Ramos (cell line): ENCODE data around the gene ABI3BP.
"Not testable (repeated sequence)": the region's sequence is repeated elsewhere in the genome, so short reads cannot be mapped to it uniquely, and the experiment has no call there.

ENCODE experiments used
- in situ Hi-C: fragments of 300-500 bp; cut with MboI; formaldehyde crosslinking; loops from one replicate; pipeline ENCODE4 v1.14.3; 2022; ENCODE audit warnings: low sequenced_read_pairs; ENCODE audit not compliant: unreplicated experiment

The ABI3BP gene

DNA sequence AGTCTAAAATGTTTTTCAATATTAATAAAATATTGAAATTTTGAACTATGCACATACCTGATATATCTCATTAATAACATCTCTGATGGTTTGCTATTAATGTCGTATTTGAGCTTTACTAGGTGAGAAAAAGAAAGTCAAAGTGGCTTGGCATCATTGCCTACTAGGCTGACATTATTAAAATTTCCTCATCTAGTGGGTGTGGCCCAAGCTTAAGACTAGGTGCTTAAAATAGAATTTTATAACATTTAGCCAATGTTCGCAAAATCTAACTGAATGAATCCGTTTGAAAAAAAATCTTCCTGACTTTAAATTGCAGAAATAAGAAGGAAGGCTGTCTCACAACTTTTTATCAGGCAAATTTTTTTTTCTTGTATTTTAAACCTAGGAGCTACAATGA is 46.1 kb downstream of the ABI3BP start:
- in situ Hi-C loops, result no loop called here

DNA sequence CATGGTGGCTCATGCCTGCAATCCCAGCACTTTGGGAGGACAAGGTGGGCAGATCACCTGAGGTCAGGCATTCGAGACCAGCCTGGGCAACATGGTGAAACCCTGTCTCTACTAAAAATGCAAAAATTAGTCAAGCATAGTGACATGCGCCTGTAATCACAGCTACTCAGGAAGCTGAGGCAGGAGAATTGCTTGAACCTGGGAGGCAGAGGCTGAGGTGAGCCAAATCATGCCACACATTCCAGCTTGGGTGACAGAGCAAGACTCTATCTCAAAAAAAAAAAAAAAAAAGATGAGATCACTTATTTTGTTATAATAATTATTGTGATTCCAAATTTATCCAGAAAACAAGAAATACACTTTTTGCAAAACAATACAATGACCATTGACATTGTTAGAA is 47.1 kb downstream of the ABI3BP start:
- in situ Hi-C loops, result not testable (repeated sequence)

DNA sequence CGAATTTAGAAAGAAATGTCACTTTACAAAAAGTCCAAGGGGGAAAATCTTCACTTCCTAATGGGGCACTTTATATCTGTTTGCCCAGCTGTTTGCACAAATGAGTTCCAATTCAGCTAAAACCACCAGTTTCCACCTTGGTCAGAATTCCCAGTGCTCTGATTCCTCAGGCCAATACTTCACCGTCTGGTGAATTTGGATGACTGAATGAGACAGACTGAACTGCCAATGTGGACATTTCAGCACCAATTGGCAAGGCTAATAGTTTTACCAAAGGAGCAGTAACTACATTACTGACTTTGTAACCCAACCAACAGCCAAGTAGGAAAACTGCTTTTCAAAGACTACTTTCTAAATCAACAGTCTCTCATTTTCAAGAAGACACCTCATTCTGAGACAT is 51.8 kb downstream of the ABI3BP start:
- in situ Hi-C loops, result no loop called here

DNA sequence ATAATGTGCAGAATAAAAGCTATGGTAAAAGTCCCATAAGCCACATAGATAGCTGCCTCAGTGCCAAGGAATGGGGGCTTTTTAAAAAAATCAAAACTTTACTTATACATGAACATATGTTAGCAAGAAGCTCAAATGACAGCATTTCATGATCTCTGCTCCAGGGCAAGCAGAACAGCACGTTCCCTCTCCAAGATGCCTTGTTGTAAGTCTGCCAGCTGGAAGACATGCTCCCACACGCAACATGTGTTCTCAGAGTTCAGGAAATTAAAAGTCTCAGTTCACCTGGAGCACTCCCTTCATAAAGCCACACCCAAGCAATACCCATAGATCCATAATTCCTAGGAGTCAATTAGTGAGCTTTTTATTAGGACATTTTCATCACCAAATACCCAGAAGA is 52.2 kb downstream of the ABI3BP start:
- in situ Hi-C loops, result no loop called here

DNA sequence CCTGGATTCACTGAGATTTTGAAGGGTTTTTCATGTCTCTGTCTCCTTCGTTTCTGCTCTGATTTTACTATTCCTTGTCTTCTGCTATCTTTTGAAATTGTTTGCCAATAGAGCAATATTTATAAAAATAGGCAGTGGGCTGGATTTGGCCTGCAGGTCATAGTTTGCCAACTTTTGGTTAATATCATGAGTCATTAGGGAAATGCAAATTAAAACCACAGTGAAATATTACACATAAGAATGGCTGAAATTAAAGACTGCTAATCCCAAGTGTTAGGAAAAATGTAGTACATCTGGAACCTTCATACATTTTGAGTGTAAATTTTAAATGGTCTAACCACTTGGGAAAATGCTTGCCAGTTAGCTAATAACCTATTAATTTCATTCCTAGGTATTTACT is 56.3 kb downstream of the ABI3BP start:
- in situ Hi-C loops, result no loop called here

DNA sequence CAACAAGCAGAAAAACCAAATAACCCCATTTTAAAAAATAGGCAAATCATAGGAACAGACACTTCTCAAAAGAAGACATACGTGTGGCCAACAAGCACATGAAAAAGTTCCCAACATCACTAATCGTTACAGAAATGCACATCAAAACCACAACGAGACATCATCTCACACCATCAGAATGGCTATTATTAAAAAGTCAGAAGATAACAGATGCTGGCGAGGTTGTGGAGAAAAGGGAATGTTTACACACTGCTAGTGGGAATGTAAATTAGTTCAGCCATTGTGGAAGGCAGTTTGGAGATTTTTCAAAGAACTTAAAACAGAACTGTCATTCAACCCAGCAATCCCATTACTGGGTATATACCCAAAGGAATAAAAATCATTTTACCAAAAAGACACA is 60.7 kb downstream of the ABI3BP start:
- in situ Hi-C loops, result no loop called here

DNA sequence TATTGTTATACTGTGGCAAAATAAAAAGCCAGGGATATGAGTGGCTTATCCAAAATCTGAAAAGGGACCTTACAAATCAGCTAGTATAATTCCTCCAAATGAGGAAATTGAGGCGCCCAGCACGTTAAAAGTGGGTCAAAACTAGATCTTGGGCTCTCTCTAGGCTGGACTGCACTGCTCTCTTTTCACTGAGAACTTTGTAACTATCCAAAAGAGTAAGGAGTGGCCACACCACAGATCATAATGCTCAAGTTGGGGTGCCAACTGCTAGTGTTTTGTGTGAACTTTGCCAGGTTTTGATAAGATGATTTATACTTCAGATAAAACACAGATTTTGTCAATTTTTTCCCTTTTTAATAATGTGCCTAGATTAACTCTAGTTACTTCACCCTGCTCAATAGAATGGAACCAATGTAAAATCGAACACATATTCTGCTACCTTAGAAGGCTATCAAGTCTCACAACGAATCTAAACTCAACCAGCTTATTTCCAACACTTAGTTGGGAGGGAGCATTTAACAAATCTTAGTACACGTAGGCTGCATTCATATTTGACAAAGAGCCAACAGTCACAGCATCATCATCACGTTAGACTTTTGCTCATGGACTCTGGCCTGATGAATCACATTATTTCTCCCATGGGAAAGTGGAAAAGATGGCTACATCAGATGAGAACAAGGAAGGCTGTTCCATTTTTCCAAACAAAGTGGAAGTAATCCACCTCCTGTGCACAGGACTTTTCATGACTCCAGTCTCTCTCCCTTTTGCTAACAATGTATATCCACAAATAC is 64.4 kb downstream of the ABI3BP start:
- in situ Hi-C loops, result no loop called here

DNA sequence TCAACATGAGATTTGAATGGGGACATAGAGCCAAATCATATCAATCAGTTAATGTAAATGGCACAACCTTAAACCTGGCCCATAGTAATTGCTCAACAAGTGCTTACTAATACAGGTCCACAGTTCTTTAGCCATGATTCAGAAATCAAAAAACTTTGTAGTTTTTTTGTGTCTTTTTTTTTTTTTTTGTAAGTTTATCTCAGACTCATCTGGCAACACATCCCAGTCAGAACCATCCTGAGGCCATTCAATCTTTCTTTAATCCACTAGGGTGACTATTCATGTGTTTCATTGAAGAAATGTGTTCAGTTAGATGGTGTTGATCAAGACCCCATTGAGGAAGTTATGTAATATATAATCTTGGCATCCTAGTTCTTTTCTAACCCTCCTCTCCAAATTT is 65.4 kb downstream of the ABI3BP start:
- in situ Hi-C loops, result no loop called here

DNA sequence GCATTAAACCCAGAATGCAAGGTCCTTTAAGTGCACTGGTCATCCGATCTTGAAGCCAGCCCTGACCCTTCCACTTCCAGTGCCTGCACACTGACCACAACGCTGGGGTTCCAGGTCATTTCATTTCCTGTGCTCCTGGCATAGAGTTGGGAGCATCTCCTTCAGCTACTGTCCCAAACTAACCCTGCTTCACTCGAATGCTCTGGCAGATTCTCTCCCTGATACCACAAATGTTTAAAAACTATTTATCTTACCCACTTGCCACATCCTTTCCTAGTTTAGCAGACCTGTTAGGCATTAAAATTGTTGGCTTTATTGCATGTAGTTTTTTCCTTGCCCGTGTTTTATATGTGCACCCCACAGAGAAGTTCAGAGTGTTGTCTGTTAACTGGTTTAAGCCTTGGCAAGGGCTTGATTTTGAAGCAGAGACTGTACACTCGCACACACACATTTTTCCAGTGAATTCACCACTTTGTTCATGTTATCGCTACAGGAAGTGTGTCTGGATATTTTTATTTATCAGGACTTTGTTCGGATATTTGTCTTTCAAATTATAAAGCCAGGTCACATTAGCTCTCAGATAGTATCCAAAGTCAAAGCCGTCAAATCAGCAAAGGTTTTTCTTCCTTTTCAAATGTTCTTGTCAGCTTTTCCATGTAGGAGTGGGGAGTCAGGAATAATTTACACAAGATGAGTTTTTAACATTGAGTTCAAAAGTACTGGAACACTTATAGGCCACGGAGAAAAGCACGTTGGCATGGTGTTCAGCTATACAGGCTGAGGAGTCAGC is 77.3 kb downstream of the ABI3BP start:
- in situ Hi-C loops, result no loop called here

DNA sequence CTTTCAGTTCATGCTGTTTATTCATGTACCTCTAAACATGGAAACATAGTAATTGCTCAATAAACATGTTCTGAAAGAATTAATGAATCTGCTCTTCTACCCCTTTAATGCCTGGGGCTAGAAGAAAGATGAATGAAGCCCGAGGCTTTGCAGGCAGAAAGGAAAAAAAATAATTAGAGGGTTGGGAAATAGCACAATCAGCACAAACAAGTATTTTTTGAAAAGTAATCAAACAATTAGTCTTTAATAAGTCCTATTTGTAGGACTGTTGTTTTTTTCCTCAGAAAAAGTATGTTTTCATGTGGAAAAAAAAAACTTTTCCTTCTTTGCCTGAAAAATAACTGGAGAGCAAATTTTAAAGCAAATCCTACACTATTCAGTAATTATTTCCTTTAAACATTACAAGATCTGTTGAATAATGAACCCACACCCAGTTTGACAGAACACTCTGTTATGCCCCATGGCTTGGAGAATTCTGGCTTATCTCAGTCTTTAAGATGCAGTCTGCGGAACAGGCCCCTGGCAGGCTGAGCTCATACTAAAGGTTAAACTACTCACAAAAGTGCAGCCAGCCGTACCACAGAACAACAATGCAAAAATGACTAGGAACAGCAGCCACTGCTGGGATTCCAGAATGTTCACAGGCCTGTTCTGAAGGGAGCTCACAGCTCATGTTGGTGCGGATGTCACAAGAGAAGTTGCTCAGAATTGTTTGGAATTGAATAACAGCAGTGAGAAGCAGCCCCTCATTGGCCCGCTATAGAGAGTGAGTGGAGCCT is 79.2 kb downstream of the ABI3BP start:
- in situ Hi-C loops, result no loop called here

DNA sequence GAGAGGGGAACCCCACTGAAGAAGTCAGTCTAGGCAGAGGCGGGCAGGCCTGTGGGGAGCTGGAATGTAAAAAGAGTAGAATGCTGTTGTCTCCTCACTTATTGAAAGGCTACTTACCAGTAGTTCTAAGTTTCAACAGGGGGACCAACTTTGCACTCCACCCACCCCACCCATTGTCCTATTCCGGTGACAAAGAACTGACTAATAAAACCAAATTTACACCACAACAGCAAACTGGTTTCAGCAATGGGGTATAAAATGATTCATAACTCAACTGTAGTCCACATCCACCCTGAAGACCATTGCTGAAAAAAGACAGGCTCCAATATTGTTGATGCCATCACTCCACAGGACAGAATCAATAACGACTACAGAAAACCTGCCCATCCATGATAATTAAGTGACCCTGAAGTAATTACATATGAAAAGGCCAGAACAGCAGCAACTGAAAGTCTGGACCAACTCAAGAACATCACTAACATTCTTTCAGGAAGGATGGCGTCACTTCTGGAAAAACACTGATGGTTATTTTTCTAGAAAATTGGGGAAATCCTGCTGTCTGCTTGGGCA is 80.2 kb downstream of the ABI3BP start:
- in situ Hi-C loops, result no loop called here

DNA sequence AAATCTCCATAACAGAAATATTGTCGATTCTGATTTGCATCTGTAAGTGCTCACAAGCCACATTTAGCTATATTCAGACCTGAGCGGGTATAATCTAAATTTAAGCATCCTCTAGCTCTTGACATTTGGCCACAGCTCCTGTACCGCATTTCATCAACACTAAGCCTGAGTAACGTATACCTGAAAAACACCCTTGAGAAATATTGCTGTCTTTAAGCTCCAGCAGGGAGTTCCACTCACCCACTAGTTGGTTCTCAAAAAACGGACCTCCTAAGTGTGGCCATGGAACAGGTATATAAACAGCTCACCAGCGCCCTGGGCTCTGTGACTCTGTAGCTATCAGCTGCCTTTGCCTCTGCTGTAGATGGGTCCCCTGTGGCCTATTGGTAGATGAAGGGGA is 80.7 kb downstream of the ABI3BP start:
- in situ Hi-C loops, result no loop called here

DNA sequence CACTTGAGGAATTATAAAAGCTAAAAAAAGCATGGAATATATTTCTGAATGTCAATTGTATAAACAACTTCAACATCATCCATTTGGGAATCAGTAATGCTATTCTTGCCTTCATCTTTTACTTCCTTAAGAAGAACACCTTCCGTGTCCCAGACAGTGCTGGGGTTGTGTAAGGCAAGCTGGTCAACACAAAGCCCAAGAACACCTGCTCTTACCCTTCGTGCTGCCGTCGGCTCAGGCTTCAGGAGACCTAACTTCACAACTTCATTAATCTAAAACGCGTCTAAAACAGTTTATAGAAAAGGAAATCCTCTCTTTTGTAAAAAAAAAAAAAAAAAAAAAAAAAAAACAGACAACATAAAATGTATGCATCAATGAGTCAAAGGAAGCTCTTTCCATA is 81.3 kb downstream of the ABI3BP start:
- in situ Hi-C loops, result no loop called here

DNA sequence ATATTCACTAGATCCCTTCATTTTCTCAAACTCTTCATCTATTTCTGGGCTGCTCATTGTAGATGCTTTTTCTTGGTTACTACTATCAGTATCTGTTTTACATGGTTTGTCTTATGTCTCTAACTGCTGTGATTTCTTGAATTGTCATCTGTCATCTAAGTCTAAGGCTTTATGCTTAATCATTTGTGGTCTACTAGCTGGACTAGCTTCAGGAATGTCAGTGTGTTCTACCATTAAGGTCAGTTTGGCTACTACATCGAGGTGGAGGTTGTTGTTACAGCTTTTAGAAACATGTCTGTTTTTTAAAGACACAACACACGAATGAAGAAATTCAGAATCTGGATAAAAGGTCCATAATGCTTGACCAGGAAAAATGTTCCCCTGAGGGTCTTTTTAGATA is 82.2 kb downstream of the ABI3BP start:
- in situ Hi-C loops, result no loop called here

DNA sequence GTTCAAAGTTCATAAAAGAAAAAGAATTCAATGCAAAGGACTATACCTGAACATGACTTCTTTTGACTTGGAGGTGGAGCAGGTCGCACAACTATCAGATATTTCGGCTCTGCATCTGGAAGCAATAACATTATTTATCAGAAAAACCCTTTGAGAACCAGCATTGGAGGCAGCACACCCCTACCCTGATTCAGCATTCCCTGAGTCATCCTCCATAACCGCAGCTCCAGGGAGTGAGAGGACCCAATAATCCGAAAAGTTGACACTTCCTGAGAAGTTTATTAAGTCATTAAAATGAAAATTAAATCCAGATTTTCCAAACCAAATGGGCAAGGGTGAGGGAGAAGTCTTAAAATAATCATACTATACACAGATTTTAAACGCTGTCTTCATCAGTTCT is 90.6 kb downstream of the ABI3BP start:
- in situ Hi-C loops, result no loop called here

DNA sequence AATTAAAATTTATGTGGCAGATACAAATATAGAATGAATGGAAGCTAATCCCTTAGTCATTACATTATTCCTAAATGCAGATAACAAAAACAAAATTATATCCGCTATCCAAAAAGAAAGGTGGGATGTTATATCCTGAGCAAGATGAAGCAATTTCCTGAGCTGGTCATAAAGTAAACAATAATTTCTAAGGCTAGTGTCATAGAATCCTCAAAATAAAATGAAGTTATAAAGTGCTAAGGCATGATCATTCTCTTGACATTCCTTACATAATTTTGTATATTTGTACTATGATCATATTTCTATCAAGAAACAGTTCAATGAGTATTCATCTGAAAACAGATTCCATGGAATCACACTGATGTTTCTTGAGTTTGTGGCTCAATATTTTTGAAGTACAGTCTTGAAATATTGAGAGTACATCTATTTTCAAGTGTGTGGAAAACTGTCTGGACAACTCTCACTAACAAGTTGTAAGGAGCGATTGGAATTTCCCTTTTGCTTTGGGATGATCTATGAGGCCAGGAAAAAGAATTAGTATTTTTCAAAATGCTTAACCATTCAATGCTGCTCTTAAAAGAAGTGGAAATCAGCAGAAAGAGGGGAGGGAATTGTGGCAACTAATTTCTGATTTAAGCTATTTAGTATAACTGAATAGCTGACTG is 92.4 kb downstream of the ABI3BP start:
- in situ Hi-C loops, result no loop called here

DNA sequence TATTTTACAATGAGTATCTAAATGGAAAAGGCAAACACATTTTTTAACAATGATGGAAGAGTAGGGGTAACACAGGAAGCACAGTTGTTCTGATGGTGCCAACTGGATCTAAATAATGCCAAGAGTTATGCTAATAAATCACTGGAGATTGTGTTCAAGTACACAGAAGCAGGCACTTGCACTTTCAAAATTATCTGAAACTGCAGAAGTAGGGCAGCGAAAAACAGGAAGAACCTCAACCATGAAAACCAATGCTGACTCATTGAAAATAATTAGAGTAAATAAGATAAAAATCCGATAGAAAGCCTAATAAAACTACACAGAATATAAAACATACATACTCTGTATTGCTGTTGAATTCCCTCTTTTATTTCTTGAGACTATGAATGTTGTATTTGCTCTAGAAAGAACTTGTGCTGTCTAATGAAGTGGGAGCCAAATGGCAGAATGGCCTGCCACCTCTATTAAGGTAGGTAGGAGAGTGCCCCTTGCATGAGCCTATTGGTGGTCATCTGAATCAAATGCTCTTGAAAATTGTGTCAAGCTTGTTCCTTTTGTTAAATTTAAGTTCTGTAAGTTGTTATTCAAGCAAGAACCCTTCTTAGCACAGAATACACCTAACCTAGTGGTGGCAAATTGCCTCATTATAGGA is 93.7 kb downstream of the ABI3BP start:
- in situ Hi-C loops, result no loop called here

DNA sequence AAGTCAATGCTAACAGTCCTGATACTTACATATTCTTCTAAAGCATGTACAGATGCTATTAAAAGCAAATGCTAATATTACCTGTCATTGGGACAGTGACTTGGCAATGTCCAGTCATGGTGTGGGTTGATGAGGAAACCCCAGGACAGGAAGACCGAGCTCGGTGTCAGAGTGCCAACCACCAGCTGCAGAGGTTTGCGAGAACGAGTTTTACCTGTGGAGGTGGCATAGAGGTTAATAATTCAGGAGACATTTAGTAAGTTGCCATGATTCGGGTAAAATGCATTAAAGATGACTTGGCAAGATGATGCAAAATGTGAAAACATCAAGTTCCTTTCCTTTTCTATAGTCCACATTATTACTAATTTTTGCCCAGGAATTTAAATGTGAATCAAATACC is 94.5 kb downstream of the ABI3BP start:
- in situ Hi-C loops, result no loop called here

DNA sequence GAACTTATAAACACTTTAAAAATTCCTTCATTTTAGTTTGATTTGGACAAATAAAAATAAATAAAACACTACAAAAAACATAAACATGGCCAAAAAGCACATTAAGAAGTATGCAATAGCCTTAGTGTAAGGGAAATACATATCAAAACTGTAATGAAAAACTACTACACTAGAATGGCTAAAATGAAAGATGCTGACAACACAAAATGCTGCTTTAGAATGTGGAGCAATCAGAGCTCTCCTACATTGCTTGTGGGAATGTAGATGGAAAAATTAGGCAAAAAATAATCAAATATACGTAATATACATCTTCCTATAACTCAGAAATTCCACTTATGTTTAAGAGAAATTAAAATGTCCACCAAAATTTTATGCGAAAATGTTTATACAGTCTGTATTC is 96.2 kb downstream of the ABI3BP start:
- in situ Hi-C loops, result no loop called here

DNA sequence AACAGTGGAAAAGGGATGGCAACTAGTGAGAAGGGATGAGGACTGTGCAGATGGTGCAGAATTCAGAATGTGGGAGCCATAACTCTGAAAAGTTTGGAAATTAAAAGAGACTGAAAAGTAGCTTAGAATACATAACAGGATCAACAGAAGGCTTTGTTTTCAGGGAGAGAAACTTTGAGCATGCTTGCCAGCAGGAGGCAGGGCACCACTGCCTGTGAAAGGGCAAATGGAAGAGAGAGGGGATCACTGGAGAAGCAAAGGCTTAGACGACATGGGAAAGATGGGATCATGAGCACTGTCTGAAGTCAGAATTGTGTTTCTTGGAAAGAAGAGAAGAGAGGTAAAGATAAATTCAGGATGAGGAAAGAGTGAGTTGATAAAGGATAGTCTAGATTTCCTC is 99.6 kb downstream of the ABI3BP start:
- in situ Hi-C loops, result no loop called here
